GM18505 (cell line): ENCODE measurements around the gene NPHP4.

ENCODE experiments used
- ATAC-seq: cut with Tn5 transposase; IDR thresholded peaks from one replicate; pipeline ENCODE4 v1.9.1; 2021; ENCODE audit not compliant: unreplicated experiment
- POLR2A ChIP-seq: IDR thresholded peaks from 4 replicates; pipeline ENCODE4 v1.6.1; 2011; ENCODE audit warnings: borderline replicate concordance; ENCODE audit not compliant: insufficient read depth, insufficient read length; ENCODE audit errors: extremely low read depth

NPHP4 gene

GRCh38 chr1:5873556-5873955 lies 118.7 kb downstream of the NPHP4 start:
- no peak for TF ChIP-seq POLR2A
- ATAC-seq: no peak

GRCh38 chr1:5872886-5873285 lies 119.3 kb downstream of the NPHP4 start:
- TF ChIP-seq POLR2A: no peak
- ATAC-seq: no peak

- no peak for ATAC-seq
- no peak for TF ChIP-seq POLR2A
Observed at GRCh38 chr1:5868931-5869500, 123.2 kb downstream of the NPHP4 start.

- TF ChIP-seq POLR2A: no peak
- no peak for ATAC-seq
Observed at GRCh38 chr1:5865774-5866173, 126.5 kb downstream of the NPHP4 start.

GRCh38 chr1:5865056-5865455 lies 127.2 kb downstream of the NPHP4 start:
- no peak for ATAC-seq
- no peak for TF ChIP-seq POLR2A

GRCh38 chr1:5864256-5864655 lies 128.0 kb downstream of the NPHP4 start:
- TF ChIP-seq POLR2A: no peak
- no peak for ATAC-seq

- ATAC-seq: no peak
- TF ChIP-seq POLR2A: no peak
Observed at GRCh38 chr1:5863238-5863637, 129.0 kb downstream of the NPHP4 start.

- no peak for ATAC-seq
- no peak for TF ChIP-seq POLR2A
Observed at GRCh38 chr1:5861871-5862825, 130.1 kb downstream of the NPHP4 start.

- no peak for TF ChIP-seq POLR2A
- no peak for ATAC-seq
Observed at GRCh38 chr1:5860277-5860676, 131.9 kb downstream of the NPHP4 start.

- no peak for TF ChIP-seq POLR2A
- no peak for ATAC-seq
Observed at GRCh38 chr1:5859766-5860165, 132.5 kb downstream of the NPHP4 start.

- no peak for ATAC-seq
- TF ChIP-seq POLR2A: no peak
Observed at GRCh38 chr1:5858844-5859407, 133.3 kb downstream of the NPHP4 start.

GRCh38 chr1:5858246-5858645 lies 134.0 kb downstream of the NPHP4 start:
- TF ChIP-seq POLR2A: no peak
- ATAC-seq: no peak

- TF ChIP-seq POLR2A: no peak
- no peak for ATAC-seq
Observed at GRCh38 chr1:5857508-5858090, 134.6 kb downstream of the NPHP4 start.
